ENCODE measurements around the gene PLA2G6.
"Not testable (repeated sequence)": the region's sequence is repeated elsewhere in the genome, so short reads cannot be mapped to it uniquely, and the experiment has no call there.

PLA2G6 gene

GRCh38 chr22:38133331-38133730 lies 48.3 kb downstream of the PLA2G6 start:
- no peak for DNase-seq (ENCODE audit: low read depth, low spot score)

GRCh38 chr22:38132794-38133193 lies 48.8 kb downstream of the PLA2G6 start:
- DNase-seq (ENCODE audit: low read depth, low spot score), result no peak

GRCh38 chr22:38132136-38132535 lies 49.5 kb downstream of the PLA2G6 start:
- no peak for DNase-seq (ENCODE audit: low read depth, low spot score)

GRCh38 chr22:38131399-38131798 lies 50.2 kb downstream of the PLA2G6 start:
- no peak for DNase-seq (ENCODE audit: low read depth, low spot score)

- DNase-seq (ENCODE audit: low read depth, low spot score), result no peak
Measured at GRCh38 chr22:38129856-38130255, 51.8 kb downstream of the PLA2G6 start.

GRCh38 chr22:38129021-38129420 lies 52.6 kb downstream of the PLA2G6 start:
- DNase-seq (ENCODE audit: low read depth, low spot score), result no peak

- no peak for DNase-seq (ENCODE audit: low read depth, low spot score)
Measured at GRCh38 chr22:38127869-38128268, 53.8 kb downstream of the PLA2G6 start.

GRCh38 chr22:38126928-38127668 lies 54.5 kb downstream of the PLA2G6 start:
- DNase-seq (ENCODE audit: low read depth, low spot score), result no peak

GRCh38 chr22:38125751-38126201 lies 55.9 kb downstream of the PLA2G6 start:
- DNase-seq (ENCODE audit: low read depth, low spot score), result no peak

GRCh38 chr22:38125038-38125610 lies 56.5 kb downstream of the PLA2G6 start:
- no peak for DNase-seq (ENCODE audit: low read depth, low spot score)

GRCh38 chr22:38124236-38124974 lies 57.2 kb downstream of the PLA2G6 start:
- no peak for DNase-seq (ENCODE audit: low read depth, low spot score)

- DNase-seq (ENCODE audit: low read depth, low spot score), result no peak
Measured at GRCh38 chr22:38122616-38123015, 59.0 kb downstream of the PLA2G6 start.

GRCh38 chr22:38120359-38121110 lies 61.1 kb downstream of the PLA2G6 start:
- DNase-seq (ENCODE audit: low read depth, low spot score), result no peak

GRCh38 chr22:38118747-38119146 lies 62.9 kb downstream of the PLA2G6 start:
- DNase-seq (ENCODE audit: low read depth, low spot score), result not testable (repeated sequence)

GRCh38 chr22:38118182-38118581 lies 63.4 kb downstream of the PLA2G6 start:
- DNase-seq (ENCODE audit: low read depth, low spot score), result no peak

- not testable (repeated sequence) for DNase-seq (ENCODE audit: low read depth, low spot score)
Measured at GRCh38 chr22:38117556-38117955, 64.1 kb downstream of the PLA2G6 start.

GRCh38 chr22:38115423-38116205 lies 66.0 kb downstream of the PLA2G6 start:
- no peak for DNase-seq (ENCODE audit: low read depth, low spot score)

GRCh38 chr22:38114484-38115398 lies 66.9 kb downstream of the PLA2G6 start:
- DNase-seq (ENCODE audit: low read depth, low spot score), result peak; percentile 74

GRCh38 chr22:38112381-38112780 lies 69.2 kb downstream of the PLA2G6 start:
- no peak for DNase-seq (ENCODE audit: low read depth, low spot score)

GRCh38 chr22:38111925-38112355 lies 69.7 kb downstream of the PLA2G6 start:
- no peak for DNase-seq (ENCODE audit: low read depth, low spot score)

Data from smooth muscle cell of the brain vasculature (primary cell).